ENCODE results near the gene NCOA7. TPM values are rescaled to one million over a fixed set of nuclear protein-coding genes. Genes with fewer than 3 reads are reported as not detected.

NCOA7 gene
- total and polyA plus RNA-seq, 9 of the 15 experiments (the other 6 are each of a cell fraction or from before 2014, with no cell fraction given), result 5.8 to 14.6 (median 9.3) TPM

GRCh38 chr6:125764121-125764671, 26.6 kb upstream of the NCOA7 start (continued):
- TF ChIP-seq MGA (IDR thresholded peaks at IDR 0.05) (no peak), CBX3 (IDR thresholded peaks at IDR 0.05; ENCODE audit: borderline replicate concordance in 1 of 2, low read length in 2 of 2) (no peak), NUFIP1 (IDR thresholded peaks at IDR 0.05; ENCODE audit: partially characterized antibody) (no peak), ZSCAN32 (CRISPR knock-in tag; IDR thresholded peaks at IDR 0.05) (no peak), STAT5B (CRISPR knock-in tag; IDR thresholded peaks at IDR 0.05) (no peak), NFYB (IDR thresholded peaks at IDR 0.05; ENCODE audit: extremely low read depth, insufficient read length) (no peak), ZNF12 (CRISPR knock-in tag; IDR thresholded peaks at IDR 0.05) (no peak), ZFP36 (IDR thresholded peaks at IDR 0.05; ENCODE audit: low read depth, low read length, partially characterized antibody) (no peak)
